HCT116 (cell line): ENCODE results near the gene CBFB. TPM values are rescaled to one million over a fixed set of nuclear protein-coding genes. Genes with fewer than 3 reads are reported as not detected.

Experiments used
- ATAC-seq: fragments of 200-7000 bp; cut with Tn5 transposase; 2 replicates; pipeline ENCODE4 v1.9.1; 2020; ENCODE audit warnings: mild to moderate bottlenecking, moderate library complexity
- BruUV-seq: library from RNA; stranded (reverse); fragments of 400-500 nt; replicated peaks from 2 replicates; lab custom pipeline; 2021; lab: Mats Ljungman, UMichigan
- CTCF ChIA-PET: fragments of 300-600 bp; sonication (Branson Sonifier 250); formaldehyde crosslinking; loops from one replicate; lab custom pipeline; 2021; ENCODE audit warnings: antibody characterized with exemption; lab: Charles Lee
- POLR2A ChIA-PET: fragments of 300-600, 350-600 bp; sonication (Branson Sonifier 250); formaldehyde crosslinking; loops from one replicate; lab custom pipeline; 2021; ENCODE audit warnings: antibody characterized with exemption; lab: Charles Lee
- RAD21 ChIA-PET, 2 experiments: fragments of 300-600 bp; sonication (Branson Sonifier 250); formaldehyde crosslinking; loops; one replicate each; lab custom pipeline; 2023; ENCODE audit warnings: low total read pairs in 2 of 2; ENCODE audit not compliant: uncharacterized antibody in 2 of 2, unreplicated experiment in 2 of 2, low non-redundant PET in 1 of 2; lab: Charles Lee
- DNase-seq: peaks from one replicate; pipeline ENCODE4 v3.0.0-alpha.2; 2010; ENCODE audit warnings: low read depth, low spot score
- H2AFZ ChIP-seq: fragments of 200-600 bp; shearing (Covaris generic), sonication (generic); 2 replicates; pipeline ENCODE4 v1.6.1; 2017; ENCODE audit warnings: low read depth, mixed run types, mixed read lengths, antibody characterized with exemption, low read length; ENCODE audit not compliant: poor library complexity, severe bottlenecking
- H3K27ac ChIP-seq: 2 replicates; pipeline ENCODE4 v1.5.1; 2012; ENCODE audit warnings: low read depth, low read length
- H3K27me3 ChIP-seq: fragments of 200-600 bp; sonication (generic); 2 replicates; pipeline ENCODE4 v1.6.1; 2016; ENCODE audit warnings: mixed run types, low read length, mixed read lengths; ENCODE audit not compliant: insufficient read depth
- H3K36me3 ChIP-seq, 2 experiments: fragments of 200-500 bp in 1 of 2; fragments of 200-600 bp in 1 of 2; sonication (Bioruptor generic) in 1 of 2; sonication (generic) in 1 of 2; 2 replicates each; pipeline versions ENCODE4 v1.5.1 to v1.6.1; 2014 to 2016; ENCODE audit warnings: low read length in 2 of 2, inconsistent platforms in 1 of 2, mixed read lengths in 1 of 2, mixed run types in 1 of 2; ENCODE audit not compliant: insufficient read depth in 2 of 2, control insufficient read depth in 1 of 2
- H3K4me1 ChIP-seq, 2 experiments: fragments of 200-600 bp in 1 of 2; sonication (generic) in 1 of 2; 2 replicates each; pipeline versions ENCODE4 v1.5.1 to v1.6.1; 2012 to 2017; ENCODE audit warnings: low read length in 2 of 2, inconsistent platforms in 1 of 2, mild to moderate bottlenecking in 1 of 2, mixed read lengths in 1 of 2, mixed run types in 1 of 2, moderate library complexity in 1 of 2; ENCODE audit not compliant: insufficient read depth in 2 of 2, control insufficient read depth in 1 of 2
- H3K4me2 ChIP-seq: fragments of 200-600 bp; sonication (generic); 2 replicates; pipeline ENCODE4 v1.6.1; 2017; ENCODE audit warnings: mixed run types, low read length, mixed read lengths
- H3K4me3 ChIP-seq, 2 experiments: fragments of 200-600 bp in 1 of 2; sonication (generic) in 1 of 2; replicated peaks in 1 of 2; 2 replicates each; pipeline ENCODE4 v1.5.1; 2011 to 2016; ENCODE audit warnings: low read length in 2 of 2, control low read depth in 1 of 2, low read depth in 1 of 2, mild to moderate bottlenecking in 1 of 2, mixed read lengths in 1 of 2, mixed run types in 1 of 2
- H3K79me2 ChIP-seq: fragments of 200-600 bp; sonication (generic); 2 replicates; pipeline ENCODE4 v1.6.1; 2017; ENCODE audit warnings: mild to moderate bottlenecking, mixed run types, low read length, moderate library complexity, mixed read lengths; ENCODE audit not compliant: insufficient read depth
- H3K9ac ChIP-seq: fragments of 200-600 bp; sonication (generic); 2 replicates; pipeline ENCODE4 v1.6.1; 2016; ENCODE audit warnings: low read length, mixed read lengths
- H3K9me2 ChIP-seq: fragments of 200-600 bp; sonication (generic), shearing (Covaris generic); 2 replicates; pipeline ENCODE4 v1.6.1; 2017; ENCODE audit warnings: mixed run types, mild to moderate bottlenecking, moderate library complexity; ENCODE audit not compliant: insufficient read depth
- H3K9me3 ChIP-seq, 2 experiments: fragments of 200-500 bp in 1 of 2; fragments of 200-600 bp in 1 of 2; sonication (Bioruptor generic) in 1 of 2; sonication (generic) in 1 of 2; 2 replicates each; pipeline ENCODE4 v1.6.1; 2014 to 2017; ENCODE audit warnings: low read length in 2 of 2, mixed read lengths in 2 of 2, inconsistent platforms in 1 of 2, low read depth in 1 of 2, mild to moderate bottlenecking in 1 of 2, mixed run types in 1 of 2, moderate library complexity in 1 of 2; ENCODE audit not compliant: control insufficient read depth in 1 of 2, insufficient read depth in 1 of 2
- H4K20me1 ChIP-seq: fragments of 200-600 bp; sonication (generic), shearing (Covaris generic); 2 replicates; pipeline ENCODE4 v1.6.1; 2017; ENCODE audit warnings: mixed run types, mild to moderate bottlenecking, moderate library complexity; ENCODE audit not compliant: insufficient read depth
- ATF3 ChIP-seq: IDR thresholded peaks from 2 replicates; pipeline ENCODE4 v1.6.1; 2012
- CBX3 ChIP-seq: IDR thresholded peaks from 2 replicates; pipeline ENCODE4 v1.6.1; 2012; ENCODE audit warnings: low read depth
- ELF1 ChIP-seq: IDR thresholded peaks from 2 replicates; pipeline ENCODE4 v1.6.1; 2012; ENCODE audit warnings: low read depth, borderline replicate concordance
- EZH2 ChIP-seq: fragments of 200-600 bp; sonication (generic); IDR thresholded peaks from 2 replicates; pipeline ENCODE4 v1.6.1; 2017; ENCODE audit warnings: antibody characterized with exemption, mixed run types
- EZH2phosphoT487 ChIP-seq: fragments of 200-600 bp; IDR thresholded peaks from 2 replicates; pipeline ENCODE4 v1.6.1; 2018; ENCODE audit warnings: antibody characterized with exemption, borderline replicate concordance
- FOSL1 ChIP-seq: IDR thresholded peaks from 2 replicates; pipeline ENCODE4 v1.6.1; 2012; ENCODE audit warnings: low read depth
- JUND ChIP-seq: IDR thresholded peaks from 2 replicates; pipeline ENCODE4 v1.6.1; 2012
- MAX ChIP-seq: IDR thresholded peaks from 2 replicates; pipeline ENCODE4 v1.6.1; 2012
- RAD21 ChIP-seq: IDR thresholded peaks from 2 replicates; pipeline ENCODE4 v1.6.1; 2012; ENCODE audit warnings: low read depth, mild to moderate bottlenecking
- REST ChIP-seq: IDR thresholded peaks from 2 replicates; pipeline ENCODE4 v1.6.1; 2012; ENCODE audit warnings: low read depth
- SRF ChIP-seq: IDR thresholded peaks from 2 replicates; pipeline ENCODE4 v1.6.1; 2012; ENCODE audit warnings: low read depth
- TCF7L2 ChIP-seq: IDR thresholded peaks from 2 replicates; pipeline ENCODE4 v1.7.0; 2011; ENCODE audit warnings: borderline replicate concordance, inconsistent platforms; ENCODE audit not compliant: insufficient read depth, insufficient read length; ENCODE audit errors: extremely low read depth
- YY1 ChIP-seq: IDR thresholded peaks from 2 replicates; pipeline ENCODE4 v1.6.1; 2011; ENCODE audit warnings: low read length, low read depth, moderate library complexity, mild to moderate bottlenecking; ENCODE audit not compliant: insufficient replicate concordance; ENCODE audit errors: extremely low read depth
- ZBTB33 ChIP-seq: IDR thresholded peaks from 2 replicates; pipeline ENCODE4 v1.6.1; 2011; ENCODE audit warnings: mild to moderate bottlenecking, low read length, moderate library complexity; ENCODE audit not compliant: insufficient replicate concordance; ENCODE audit errors: extremely low read depth
- ZFX ChIP-seq: fragments of 450-650 bp; IDR thresholded peaks from 2 replicates; pipeline ENCODE4 v1.6.1; 2017
- ZNF274 ChIP-seq: fragments of 200-500 bp; sonication (Bioruptor generic); IDR thresholded peaks from 2 replicates; pipeline ENCODE4 v1.6.1; 2014; ENCODE audit warnings: mild to moderate bottlenecking, low read depth, low read length, inconsistent platforms
- intact Hi-C: fragments of 100-400 bp; cut with micrococcal nuclease; formaldehyde crosslinking; loops from 2 replicates; pipeline ENCODE4 v1.10.0; 2022
- total RNA-seq: library from RNA; stranded (reverse); gene quantifications from one replicate; pipeline ENCODE4 v1.2.1, GENCODE V29; 2021; ENCODE audit not compliant: unreplicated experiment

Gene CBFB
- total RNA-seq, 1 experiment from 2014 or later: 101 TPM

GRCh38 chr16:67128887-67129286, 99.9 kb downstream of the CBFB start:
- Histone ChIP-seq H3K9ac (no peak overlapping the region), H3K27ac (no peak overlapping the region), H3K27me3 (no peaks in the 10 kb centered on the region), H3K9me2 (no peaks in the 10 kb centered on the region), H3K4me3 (no peak overlapping the region), H3K9me3 (no peaks in the 10 kb centered on the region), H3K36me3 (peaks cover 14 to 18% of the 10 kb centered on the region in 2 experiments; a peak in 3 of 4 replicates), H2AFZ (no peak overlapping the region), H4K20me1 (no peaks in the 10 kb centered on the region), H3K4me2 (no peak overlapping the region), H3K4me1 (no peaks in the 10 kb centered on the region), H3K79me2 (0 out of 2 replicates have a peak, but pooled peaks cover 3% of the 10 kb centered on the region)
- no TSS peak for BruUV-seq
- DNase-seq: no peak
- ATAC-seq: no peak
- ChIA-PET RAD21 (no interaction called here), CTCF (no interaction called here), POLR2A (no interaction called here)
- intact Hi-C loops: no loop called here
- TF ChIP-seq ZFX: no peak
- TF ChIP-seq EZH2: no peak
- TF ChIP-seq YY1: no peak
- no peak for TF ChIP-seq EZH2phosphoT487
- no peak for TF ChIP-seq JUND
- TF ChIP-seq SRF: no peak
- no peak for TF ChIP-seq RAD21

GRCh38 chr16:67129422-67129821, 100.5 kb downstream of the CBFB start:
- no peak overlapping the region for H3K4me2 ChIP-seq
- H3K9me2 ChIP-seq: no peaks in the 10 kb centered on the region
- peaks cover 14 to 24% of the 10 kb centered on the region in 2 experiments; a peak in 3 of 4 replicates for H3K36me3 ChIP-seq
- ChIA-PET CTCF (no interaction called here), RAD21 (no interaction called here), POLR2A (no interaction called here)
- H3K27me3 ChIP-seq: no peaks in the 10 kb centered on the region
- H2AFZ ChIP-seq: no peak overlapping the region
- H3K9ac ChIP-seq: no peak overlapping the region
- H3K4me1 ChIP-seq: no peaks in the 10 kb centered on the region
- no peak overlapping the region for H3K27ac ChIP-seq
- ATAC-seq: no peak
- intact Hi-C loops: no loop called here
- BruUV-seq: no TSS peak
- H3K4me3 ChIP-seq: no peak overlapping the region
- no peaks in the 10 kb centered on the region for H3K9me3 ChIP-seq
- no peaks in the 10 kb centered on the region for H4K20me1 ChIP-seq
- DNase-seq: no peak
- 0 out of 2 replicates have a peak, but pooled peaks cover 3% of the 10 kb centered on the region for H3K79me2 ChIP-seq
- TF ChIP-seq TCF7L2: no peak
- no peak for TF ChIP-seq ATF3
- TF ChIP-seq ELF1: no peak
- TF ChIP-seq CBX3: no peak
- no peak for TF ChIP-seq ZNF274
- no peak for TF ChIP-seq MAX
- no peak for TF ChIP-seq JUND
- TF ChIP-seq FOSL1: no peak
- no peak for TF ChIP-seq RAD21
- no peak for TF ChIP-seq REST
- TF ChIP-seq ZBTB33: no peak
